ENCODE measurements around the gene DOCK9.

GRCh38 chr13:98986226-98986846 lies 8.5 kb upstream of the DOCK9 start:
- TF ChIP-seq TCF12 (IDR thresholded peaks at IDR 0.05), result no peak
- TF ChIP-seq POLR2AphosphoS5 (IDR thresholded peaks at IDR 0.05; ENCODE audit: low read depth, low read length), result no peak
- no peak for TF ChIP-seq USF2 (IDR thresholded peaks at IDR 0.05; ENCODE audit: borderline replicate concordance, low read depth, low read length)
- no peak for TF ChIP-seq CTCF (IDR thresholded peaks at IDR 0.05)
- no peak for TF ChIP-seq NRF1 (IDR thresholded peaks at IDR 0.05; ENCODE audit: low read depth, low read length)
- TF ChIP-seq, protein P1, sequence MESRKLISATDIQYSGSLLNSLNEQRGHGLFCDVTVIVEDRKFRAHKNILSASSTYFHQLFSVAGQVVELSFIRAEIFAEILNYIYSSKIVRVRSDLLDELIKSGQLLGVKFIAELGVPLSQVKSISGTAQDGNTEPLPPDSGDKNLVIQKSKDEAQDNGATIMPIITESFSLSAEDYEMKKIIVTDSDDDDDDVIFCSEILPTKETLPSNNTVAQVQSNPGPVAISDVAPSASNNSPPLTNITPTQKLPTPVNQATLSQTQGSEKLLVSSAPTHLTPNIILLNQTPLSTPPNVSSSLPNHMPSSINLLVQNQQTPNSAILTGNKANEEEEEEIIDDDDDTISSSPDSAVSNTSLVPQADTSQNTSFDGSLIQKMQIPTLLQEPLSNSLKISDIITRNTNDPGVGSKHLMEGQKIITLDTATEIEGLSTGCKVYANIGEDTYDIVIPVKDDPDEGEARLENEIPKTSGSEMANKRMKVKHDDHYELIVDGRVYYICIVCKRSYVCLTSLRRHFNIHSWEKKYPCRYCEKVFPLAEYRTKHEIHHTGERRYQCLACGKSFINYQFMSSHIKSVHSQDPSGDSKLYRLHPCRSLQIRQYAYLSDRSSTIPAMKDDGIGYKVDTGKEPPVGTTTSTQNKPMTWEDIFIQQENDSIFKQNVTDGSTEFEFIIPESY (IDR thresholded peaks at IDR 0.05; ENCODE audit: borderline replicate concordance, low read depth), result no peak
- TF ChIP-seq, protein P2, sequence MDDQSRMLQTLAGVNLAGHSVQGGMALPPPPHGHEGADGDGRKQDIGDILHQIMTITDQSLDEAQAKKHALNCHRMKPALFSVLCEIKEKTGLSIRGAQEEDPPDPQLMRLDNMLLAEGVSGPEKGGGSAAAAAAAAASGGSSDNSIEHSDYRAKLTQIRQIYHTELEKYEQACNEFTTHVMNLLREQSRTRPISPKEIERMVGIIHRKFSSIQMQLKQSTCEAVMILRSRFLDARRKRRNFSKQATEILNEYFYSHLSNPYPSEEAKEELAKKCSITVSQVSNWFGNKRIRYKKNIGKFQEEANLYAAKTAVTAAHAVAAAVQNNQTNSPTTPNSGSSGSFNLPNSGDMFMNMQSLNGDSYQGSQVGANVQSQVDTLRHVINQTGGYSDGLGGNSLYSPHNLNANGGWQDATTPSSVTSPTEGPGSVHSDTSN (IDR thresholded peaks at IDR 0.05), result no peak
- TF ChIP-seq RCOR1 (IDR thresholded peaks at IDR 0.05; ENCODE audit: low read length), result no peak
- no peak for TF ChIP-seq YY1 (IDR thresholded peaks at IDR 0.05; ENCODE audit: low read depth)
- TF ChIP-seq EZH2phosphoT487 (IDR thresholded peaks at IDR 0.05; ENCODE audit: borderline replicate concordance, low read depth), result no peak

Data from SK-N-SH (cell line).